ENCODE measurements around the gene C1QA. TPM values are rescaled to one million over a fixed set of nuclear protein-coding genes. Genes with fewer than 3 reads are reported as not detected.

C1QA gene
- total and polyA plus RNA-seq, 8 donors: 2.9 to 127 (median 74.1) TPM

Small RNA genes lying within 50 kb of the gene (small RNA-seq; reads per million reads assigned to genes)
- 0 reads per million in 4 donors for gene MIR6127

Other genes with a start within 250 kb of the C1QA start
- gene ZBTB40, start 184.8 kb upstream of the C1QA start, total RNA-seq: 10 to 100 TPM; 11.0 to 39.3 (median 17.2) TPM
- 1 to 10 TPM; 2.1 to 4.2 (median 2.6) TPM for gene ZBTB40, start 184.8 kb upstream of the C1QA start, polyA plus RNA-seq
- not detected for gene EPHA8, start 73.1 kb upstream of the C1QA start, total RNA-seq
- not detected for gene EPHA8, start 73.1 kb upstream of the C1QA start, polyA plus RNA-seq
- 100 to 1,000 TPM in 2 of 5 donors, 10 to 100 TPM in 3; 42.3 to 181 (median 71.0) TPM for gene C1QC, start 7.0 kb downstream of the C1QA start, total RNA-seq
- gene C1QC, start 7.0 kb downstream of the C1QA start, polyA plus RNA-seq: 10 to 100 TPM; 27.8 to 86.9 (median 50.1) TPM
- 100 to 1,000 TPM in 2 of 5 donors, 10 to 100 TPM in 3; 57.8 to 223 (median 74.4) TPM for gene C1QB, start 16.6 kb downstream of the C1QA start, total RNA-seq
- gene C1QB, start 16.6 kb downstream of the C1QA start, polyA plus RNA-seq: 100 to 1,000 TPM in 1 of 3 donors, 10 to 100 TPM in 2; 49.8 to 128 (median 88.0) TPM
- 10 to 100 TPM in 2 of 5 donors, 1 to 10 TPM in 2, not detected in 1; 2.6 to 88.1 (median 13.9) TPM for gene EPHB2, start 74.2 kb downstream of the C1QA start, total RNA-seq
- 1 to 10 TPM in 1 of 3 donors, under 1 TPM in 2; 0.13 to 1.8 (median 0.31) TPM for gene EPHB2, start 74.2 kb downstream of the C1QA start, polyA plus RNA-seq